B cell (primary cell): ENCODE data around the gene SDK2. TPM values are rescaled to one million over a fixed set of nuclear protein-coding genes. Genes with fewer than 3 reads are reported as not detected.

Source experiments
- ATAC-seq: fragments of 200-7000 bp; cut with Tn5 transposase; one replicate; pipeline ENCODE4 v1.10.0; 2021; ENCODE audit warnings: low read depth, mild to moderate bottlenecking, moderate number of reproducible peaks, moderate library complexity
- CTCF ChIA-PET: fragments of 350-600 bp; sonication (Branson Sonifier 250); formaldehyde crosslinking; loops from one replicate; lab custom pipeline; 2021; ENCODE audit warnings: antibody characterized with exemption, inconsistent platforms; lab: Charles Lee
- POLR2A ChIA-PET: fragments of 350-600 bp; sonication (Branson Sonifier 250); formaldehyde crosslinking; loops from one replicate; lab custom pipeline; 2021; ENCODE audit warnings: antibody characterized with exemption; lab: Charles Lee
- DNase-seq: peaks from one replicate; pipeline ENCODE4 v3.0.0; 2013
- H2AFZ ChIP-seq: 2 replicates; pipeline ENCODE4 v1.6.1; 2012; ENCODE audit warnings: mild to moderate bottlenecking, low read depth, low read length; ENCODE audit not compliant: insufficient read depth, poor library complexity, severe bottlenecking
- H3K27ac ChIP-seq, 2 donors: 1 replicate in 1 of 2; 2 replicates in 1 of 2; pipeline ENCODE4 v1.5.1; 2012 to 2013; ENCODE audit warnings: low read length in 2 of 2, mild to moderate bottlenecking in 2 of 2, moderate library complexity in 1 of 2
- H3K27me3 ChIP-seq, 4 experiments: fragments of 200-600 bp in 1 of 4; sonication (generic) in 1 of 4; replicated peaks in 1 of 4; 1 replicate in 2 of 4; 2 replicates in 2 of 4; pipeline versions ENCODE4 v1.6.1 to v1.7.0; 2013 to 2016; ENCODE audit warnings: low read length in 3 of 4, mild to moderate bottlenecking in 2 of 4, mixed read lengths in 1 of 4, moderate library complexity in 1 of 4; ENCODE audit not compliant: insufficient read depth in 4 of 4, control insufficient read depth in 3 of 4; ENCODE audit errors: control extremely low read depth in 1 of 4
- H3K36me3 ChIP-seq, 2 experiments: replicated peaks in 1 of 2; 1 replicate in 1 of 2; 2 replicates in 1 of 2; pipeline versions ENCODE4 v1.6.1 to v1.7.1; 2013; ENCODE audit warnings: low read length in 1 of 2; ENCODE audit not compliant: insufficient read depth in 2 of 2, control insufficient read depth in 1 of 2; ENCODE audit errors: control extremely low read depth in 1 of 2, extremely low read depth in 1 of 2
- H3K4me1 ChIP-seq, 2 donors: fragments of 200-600 bp in 1 of 2; sonication (generic) in 1 of 2; 1 replicate in 1 of 2; 2 replicates in 1 of 2; pipeline versions ENCODE4 v1.5.1 to v1.6.1; 2013 to 2017; ENCODE audit warnings: low read length in 2 of 2; ENCODE audit not compliant: control insufficient read depth in 2 of 2, insufficient read depth in 2 of 2
- H3K4me2 ChIP-seq: replicated peaks from 2 replicates; pipeline ENCODE3; 2012; ENCODE audit warnings: mild to moderate bottlenecking, low read depth, low read length; ENCODE audit not compliant: poor library complexity, severe bottlenecking
- H3K4me3 ChIP-seq, 5 experiments: fragments of 200-600 bp in 1 of 5; sonication (generic) in 1 of 5; 1 replicate in 3 of 5; 2 replicates in 2 of 5; pipeline versions ENCODE4 v1.5.1 to v1.7.0; 2011 to 2016; ENCODE audit warnings: low read length in 4 of 5, mild to moderate bottlenecking in 4 of 5, low read depth in 2 of 5, control low read depth in 1 of 5, moderate library complexity in 1 of 5; ENCODE audit not compliant: insufficient read depth in 1 of 5; ENCODE audit errors: control extremely low read depth in 1 of 5, extremely low read depth in 1 of 5
- H3K79me2 ChIP-seq: fragments of 200-600 bp; sonication (generic); one replicate; pipeline ENCODE4 v1.6.0; 2016; ENCODE audit warnings: low read length; ENCODE audit not compliant: control insufficient read depth, insufficient read depth
- H3K9ac ChIP-seq: fragments of 200-600 bp; sonication (generic); 2 replicates; pipeline ENCODE4 v1.6.1; 2017; ENCODE audit warnings: mild to moderate bottlenecking, low read length, moderate library complexity
- H3K9me3 ChIP-seq, 3 donors: one replicate each; pipeline versions ENCODE4 v1.6.1 to v1.7.1; 2013; ENCODE audit warnings: low read length in 2 of 3; ENCODE audit not compliant: control insufficient read depth in 2 of 3, insufficient read depth in 1 of 3; ENCODE audit errors: control extremely low read depth in 1 of 3
- H4K20me1 ChIP-seq: 2 replicates; pipeline ENCODE4 v1.6.0; 2012; ENCODE audit warnings: mild to moderate bottlenecking, low read length; ENCODE audit not compliant: insufficient read depth, control insufficient read depth, poor library complexity, severe bottlenecking
- H3K27ac Mint-ChIP-seq: one replicate; pipeline ENCODE4 v1.8.0; 2021; ENCODE audit warnings: mixed read lengths
- H3K27me3 Mint-ChIP-seq: one replicate; pipeline ENCODE4 v1.8.0; 2021; ENCODE audit warnings: mixed read lengths
- H3K4me1 Mint-ChIP-seq: one replicate; pipeline ENCODE4 v1.8.0; 2021; ENCODE audit warnings: mixed read lengths
- H3K4me3 Mint-ChIP-seq: one replicate; pipeline ENCODE4 v1.8.0; 2021; ENCODE audit warnings: mixed read lengths
- H3K9me3 Mint-ChIP-seq: one replicate; pipeline ENCODE4 v1.8.0; 2022; ENCODE audit warnings: mixed read lengths; ENCODE audit not compliant: insufficient read depth
- EZH2 ChIP-seq: IDR thresholded peaks from 2 replicates; pipeline ENCODE4 v1.6.1; 2012; ENCODE audit warnings: borderline replicate concordance, low read depth, mild to moderate bottlenecking, moderate library complexity, low read length; ENCODE audit not compliant: insufficient read depth, poor library complexity, severe bottlenecking
- WGBS: methylation state at CpG from one replicate; pipeline ENCODE4 v1.1.5; 2013; ENCODE audit warnings: missing lambda C conversion rate; ENCODE audit not compliant: insufficient coverage; 5-methylcytosine and 5-hydroxymethylcytosine counted together
- intact Hi-C: fragments of 100-400 bp; cut with micrococcal nuclease; formaldehyde crosslinking; loops from one replicate; pipeline ENCODE4 v1.10.0; 2022
- polyA plus RNA-seq: library from polyadenylated mRNA; depleted of rRNA; stranded (reverse); fragments of >200 nt; gene quantifications from 2 replicates; pipeline ENCODE4 v1.2.3, GENCODE V29; 2012
- total RNA-seq, 2 donors: library from RNA; stranded (reverse); fragments of 120-200 nt in 1 of 2; gene quantifications; 1 replicate in 1 of 2; 2 replicates in 1 of 2; pipeline versions ENCODE4 v1.2.3 to v1.2.4, GENCODE V29; 2013 to 2022
- TF ChIP-seq, protein P1 (sequence below): fragments of 200-600 bp; IDR thresholded peaks from one replicate; pipeline ENCODE4 v1.8.0; 2022; ENCODE audit warnings: antibody characterized with exemption, mild to moderate bottlenecking

Gene SDK2
- total and polyA plus RNA-seq, 2 donors (not counting 1 experiment from before 2014, with no cell fraction given), result 3.2 to 13.0 TPM

DNA sequence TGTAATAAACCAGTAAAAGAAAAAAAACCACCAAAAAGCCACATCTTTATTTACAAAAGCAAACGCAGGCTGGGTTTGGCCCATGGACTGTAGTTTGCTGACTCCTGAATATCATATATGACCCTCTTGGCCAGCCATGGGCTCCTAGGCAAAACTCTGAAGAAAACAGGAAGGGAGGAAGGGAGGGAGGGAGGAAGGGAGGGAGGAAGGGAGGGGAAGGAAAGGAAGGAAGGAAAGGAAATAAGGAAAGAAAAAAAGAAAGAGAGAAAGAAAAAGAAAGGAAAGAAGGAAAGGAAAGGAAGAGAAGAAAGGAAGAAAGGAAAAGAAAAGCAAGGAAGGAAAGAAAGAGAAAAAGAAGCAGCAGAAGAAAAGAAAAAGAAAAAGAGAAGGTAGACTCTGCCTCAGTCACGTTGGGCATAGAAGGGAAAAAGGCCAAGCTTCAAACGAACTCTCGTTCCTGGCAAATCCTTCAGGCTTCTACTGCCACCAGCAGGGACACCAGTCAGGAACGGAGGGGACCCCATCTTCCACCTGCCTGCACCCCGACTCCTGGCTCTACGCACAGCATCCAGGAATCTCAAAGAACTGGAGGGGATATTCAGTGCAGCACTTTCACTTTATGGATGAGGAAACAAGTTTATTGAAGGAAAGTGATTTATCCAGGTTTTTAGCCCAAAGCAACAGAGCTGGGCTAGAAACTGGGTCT is 354.5 kb downstream of the SDK2 start:
- no peaks in the 10 kb centered on the region for H3K79me2 ChIP-seq
- WGBS, result 93% methylated on average over 4 of the region's 7 CpGs
- intact Hi-C loops, result no loop called here
- peaks cover 0 to 13% of the 10 kb centered on the region in 2 donors for H3K4me1 ChIP-seq
- H3K27ac ChIP-seq, result no peak overlapping the region
- Mint-ChIP-seq H3K27ac (no peak overlapping the region), H3K9me3 (no peaks in the 10 kb centered on the region), H3K27me3 (peaks cover 26% of the 10 kb centered on the region), H3K4me3 (no peak overlapping the region), H3K4me1 (peaks cover 13% of the 10 kb centered on the region)
- no peaks in the 10 kb centered on the region for H4K20me1 ChIP-seq
- H3K27me3 ChIP-seq, result no peaks in the 10 kb centered on the region
- DNase-seq, result no peak
- no peak overlapping the region for H3K9ac ChIP-seq
- ChIA-PET POLR2A (no interaction called here), CTCF (interaction anchor here (0.5 kb wide), 1 partner anchor 34 kb away, joined by 3 read pairs; no protein-coding TSS in a partner anchor)
- no peak for TF ChIP-seq EZH2
- TF ChIP-seq, protein P1, sequence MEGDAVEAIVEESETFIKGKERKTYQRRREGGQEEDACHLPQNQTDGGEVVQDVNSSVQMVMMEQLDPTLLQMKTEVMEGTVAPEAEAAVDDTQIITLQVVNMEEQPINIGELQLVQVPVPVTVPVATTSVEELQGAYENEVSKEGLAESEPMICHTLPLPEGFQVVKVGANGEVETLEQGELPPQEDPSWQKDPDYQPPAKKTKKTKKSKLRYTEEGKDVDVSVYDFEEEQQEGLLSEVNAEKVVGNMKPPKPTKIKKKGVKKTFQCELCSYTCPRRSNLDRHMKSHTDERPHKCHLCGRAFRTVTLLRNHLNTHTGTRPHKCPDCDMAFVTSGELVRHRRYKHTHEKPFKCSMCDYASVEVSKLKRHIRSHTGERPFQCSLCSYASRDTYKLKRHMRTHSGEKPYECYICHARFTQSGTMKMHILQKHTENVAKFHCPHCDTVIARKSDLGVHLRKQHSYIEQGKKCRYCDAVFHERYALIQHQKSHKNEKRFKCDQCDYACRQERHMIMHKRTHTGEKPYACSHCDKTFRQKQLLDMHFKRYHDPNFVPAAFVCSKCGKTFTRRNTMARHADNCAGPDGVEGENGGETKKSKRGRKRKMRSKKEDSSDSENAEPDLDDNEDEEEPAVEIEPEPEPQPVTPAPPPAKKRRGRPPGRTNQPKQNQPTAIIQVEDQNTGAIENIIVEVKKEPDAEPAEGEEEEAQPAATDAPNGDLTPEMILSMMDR, result no peak
- no peak overlapping the region for H3K4me2 ChIP-seq
- H3K36me3 ChIP-seq, result no peaks in the 10 kb centered on the region
- no peak for ATAC-seq
- peaks cover 0 to 3% (median 0%) of the 10 kb centered on the region in 3 donors for H3K9me3 ChIP-seq
- no peak overlapping the region for H3K4me3 ChIP-seq
- no peak overlapping the region for H2AFZ ChIP-seq

DNA sequence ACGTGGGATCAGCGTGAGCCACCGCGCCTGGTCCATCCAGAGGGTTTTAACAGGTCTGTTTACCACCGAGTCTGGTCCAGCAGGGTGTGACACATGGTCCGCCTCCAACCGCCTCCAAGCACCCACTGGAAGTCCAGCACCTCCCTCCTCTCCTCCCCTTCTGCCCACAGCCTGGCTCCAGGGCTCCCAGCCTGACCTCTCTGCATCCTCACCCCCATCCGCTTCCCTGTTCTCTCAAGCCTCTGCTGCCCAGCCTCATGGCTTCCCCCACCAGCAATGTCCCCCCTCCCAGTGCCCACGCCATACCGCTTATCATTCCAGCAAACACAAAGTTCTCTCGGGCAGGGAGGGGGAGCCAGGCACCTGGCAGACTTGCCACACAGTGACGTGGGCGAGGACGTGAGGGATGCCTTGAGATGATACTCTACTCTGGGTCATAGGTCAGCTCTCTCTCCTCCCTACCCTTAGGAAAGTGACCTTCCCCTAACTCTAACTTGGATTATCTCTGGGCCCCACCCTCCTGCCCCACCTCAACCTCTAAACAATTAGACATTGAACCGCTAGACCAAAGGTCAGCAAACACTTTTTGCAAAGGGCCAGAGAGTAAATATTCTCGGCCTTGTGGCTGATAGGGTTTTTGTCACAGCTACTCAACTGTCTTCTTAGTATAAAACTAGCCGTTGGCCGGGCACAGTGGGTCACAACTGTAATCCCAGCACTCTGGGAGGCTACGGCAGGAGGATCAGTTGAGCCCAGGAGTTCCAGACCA is 355.5 kb downstream of the SDK2 start:
- Histone ChIP-seq H3K9ac (no peak overlapping the region), H3K27me3 (no peaks in the 10 kb centered on the region), H2AFZ (no peak overlapping the region), H3K27ac (no peak overlapping the region), H4K20me1 (no peaks in the 10 kb centered on the region), H3K36me3 (no peaks in the 10 kb centered on the region), H3K4me2 (no peak overlapping the region), H3K4me1 (peaks cover 0 to 13% of the 10 kb centered on the region in 2 donors), H3K4me3 (no peak overlapping the region), H3K9me3 (peaks cover 0 to 3% (median 0%) of the 10 kb centered on the region in 3 donors), H3K79me2 (no peaks in the 10 kb centered on the region)
- ChIA-PET CTCF (interaction anchor here (1.0 kb wide), 1 partner anchor 81 kb away, joined by 4 read pairs; no protein-coding TSS in a partner anchor), POLR2A (no interaction called here)
- Mint-ChIP-seq H3K27me3 (peaks cover 26% of the 10 kb centered on the region), H3K4me1 (peaks cover 13% of the 10 kb centered on the region), H3K4me3 (no peak overlapping the region), H3K27ac (no peak overlapping the region), H3K9me3 (no peaks in the 10 kb centered on the region)
- ATAC-seq (no peak), DNase-seq (no peak)
- no peak for TF ChIP-seq EZH2
- TF ChIP-seq, protein P1, result no peak
- intact Hi-C loops, result no loop called here
- WGBS, result 90% methylated on average over 19 of the region's 19 CpGs
